HG03139 (cell line): Measurements from ENCODE around the gene SRSF4.
"Not testable (repeated sequence)": the region's sequence is repeated elsewhere in the genome, so short reads cannot be mapped to it uniquely, and the experiment has no call there.

ENCODE experiments used
- ATAC-seq: cut with Tn5 transposase; IDR thresholded peaks from one replicate; pipeline ENCODE4 v1.9.1; 2021; ENCODE audit not compliant: unreplicated experiment

Gene SRSF4

DNA sequence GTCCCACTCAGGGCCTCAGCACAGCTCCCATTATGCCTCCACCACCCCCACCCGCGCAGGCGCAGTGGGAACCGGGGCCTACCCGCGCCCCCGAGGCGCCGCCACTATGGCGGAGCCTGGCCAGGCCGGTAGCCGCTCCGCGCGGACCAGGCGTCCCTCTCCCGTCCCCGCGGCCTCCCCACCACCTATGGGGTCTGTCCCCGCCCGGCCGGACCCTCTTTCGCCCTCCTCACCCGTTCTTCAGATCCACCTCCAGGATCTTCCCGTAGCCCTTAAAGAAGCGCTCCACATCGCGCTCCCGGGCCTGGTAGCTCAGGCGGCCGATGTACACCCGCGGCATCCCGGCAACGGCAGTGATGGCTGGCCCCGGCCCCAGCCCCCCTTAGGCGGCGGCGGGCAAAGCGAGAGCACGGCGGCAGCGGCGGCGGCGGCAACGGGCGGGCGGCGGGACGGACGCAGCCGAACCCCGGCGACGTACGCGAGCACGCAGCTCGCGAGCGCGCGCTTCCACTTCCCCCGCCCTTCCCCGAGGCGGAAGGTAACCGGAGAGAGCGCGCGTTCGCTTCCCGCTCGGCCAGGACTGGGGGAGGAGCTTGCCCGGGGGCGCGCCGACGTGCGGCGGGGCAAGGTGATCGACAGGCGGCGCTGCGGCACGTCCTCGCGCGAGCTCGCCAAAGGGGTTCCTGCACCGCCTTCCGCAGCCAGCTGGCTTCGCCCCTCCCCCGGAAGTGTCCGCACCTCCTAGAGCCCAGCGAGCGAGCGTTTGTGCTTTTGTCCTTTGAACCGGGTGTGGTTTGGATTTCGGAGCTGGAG, at the start of gene SRSF4:
SRSF4 (minus strand) TSS at position 488 of the 813 bp plus-strand sequence; CDS start at position 340, 148 bp downstream.
- ATAC-seq = peak; percentile 83

DNA sequence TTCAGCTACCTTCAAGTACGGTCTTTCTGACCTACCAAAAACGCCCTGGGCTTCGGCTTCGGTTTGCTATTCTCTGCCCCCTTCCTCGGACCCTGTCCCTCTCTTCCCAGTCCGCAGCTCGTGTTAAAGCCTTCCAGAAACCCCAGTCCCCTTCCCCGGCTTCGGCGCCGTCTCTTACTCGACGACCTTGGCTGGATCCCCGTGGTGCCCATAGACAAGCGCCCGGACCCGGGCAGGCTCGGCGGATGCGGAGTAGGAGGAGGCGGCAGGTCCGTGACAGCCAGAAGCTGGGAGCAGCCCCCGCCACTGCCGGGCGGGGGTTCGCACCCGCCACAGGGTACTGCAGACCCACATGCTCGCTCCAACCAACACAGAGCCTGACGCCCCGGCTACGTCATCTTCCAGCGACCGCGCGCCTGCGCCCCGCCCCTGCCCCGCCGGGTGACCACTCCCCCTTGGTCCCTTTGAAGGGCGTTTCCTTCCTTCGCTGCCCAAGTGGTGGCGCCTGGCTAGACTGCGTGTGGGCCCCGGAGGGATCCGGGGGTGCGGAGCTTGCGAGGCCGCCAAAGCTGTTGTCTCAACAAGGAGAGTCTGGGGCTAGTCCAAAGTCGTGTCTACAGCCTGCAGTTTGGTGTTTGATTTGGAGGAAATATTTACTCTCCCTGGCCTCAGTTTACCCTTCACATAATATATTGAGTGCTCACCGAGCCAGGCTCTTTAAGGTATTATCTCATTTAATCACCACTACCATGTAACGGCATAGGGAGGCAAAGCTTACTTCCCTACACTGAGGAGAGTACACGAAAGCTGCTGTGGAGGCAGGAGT, 49.1 kb upstream of the SRSF4 start, which contains the start of gene MECR:
MECR (minus strand) TSS at position 382 of the 826 bp plus-strand sequence; CDS start at position 354, 28 bp downstream.
- peak; percentile 89 for ATAC-seq

DNA sequence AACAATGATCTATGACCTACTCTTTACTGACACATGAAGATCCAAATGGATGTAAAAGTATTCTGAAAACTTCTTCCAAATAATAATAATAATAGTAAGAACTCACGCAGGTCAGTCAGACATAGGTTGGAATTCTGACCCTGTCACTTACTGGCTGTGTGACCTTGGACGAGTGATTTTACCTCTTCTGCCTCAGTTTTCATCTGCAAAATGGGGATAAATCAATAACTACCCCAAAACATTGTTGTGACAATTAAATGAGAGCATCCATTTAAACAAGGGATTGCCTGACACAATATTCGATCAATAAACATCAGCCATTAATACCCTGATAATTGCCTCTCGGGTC, 48.5 kb upstream of the SRSF4 start:
- no peak for ATAC-seq

DNA sequence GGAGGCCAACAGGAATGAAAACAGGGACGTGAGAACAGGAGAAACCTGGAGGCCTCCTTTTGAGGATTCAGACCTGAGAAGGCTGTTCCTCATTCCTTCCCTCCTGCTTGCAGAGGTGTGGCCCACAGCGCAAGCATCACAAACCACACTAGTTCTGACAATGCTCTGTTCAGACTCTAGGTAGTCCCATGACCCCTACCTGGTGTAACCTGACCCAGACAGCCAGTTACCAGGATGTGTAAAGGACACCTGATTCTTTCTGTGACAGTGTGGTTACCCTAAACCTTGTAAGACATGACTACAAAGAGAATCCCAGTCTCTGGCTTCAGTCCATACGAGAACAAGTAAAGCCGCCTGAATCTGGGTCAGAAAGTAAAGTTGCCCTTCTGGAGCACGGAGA, 45.8 kb upstream of the SRSF4 start:
- ATAC-seq = no peak

DNA sequence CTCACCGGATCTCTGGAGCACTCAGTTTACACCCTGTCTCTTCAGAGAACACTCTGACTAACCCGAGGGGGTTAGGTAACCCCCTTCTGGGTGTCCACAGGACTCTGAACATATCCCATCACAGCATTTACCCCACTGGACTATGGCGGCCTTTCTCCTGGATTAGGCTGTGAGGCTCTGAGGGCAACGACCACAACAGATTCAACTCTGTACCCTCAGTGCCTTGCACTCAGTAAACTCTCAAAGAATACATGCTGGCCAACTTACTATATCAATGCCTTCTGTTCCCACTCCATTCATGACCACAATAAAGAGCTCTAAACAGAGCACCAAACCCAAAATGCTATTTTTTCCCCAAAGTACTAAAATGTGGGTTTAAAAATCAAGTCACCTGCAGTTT, 43.7 kb upstream of the SRSF4 start:
- no peak for ATAC-seq

DNA sequence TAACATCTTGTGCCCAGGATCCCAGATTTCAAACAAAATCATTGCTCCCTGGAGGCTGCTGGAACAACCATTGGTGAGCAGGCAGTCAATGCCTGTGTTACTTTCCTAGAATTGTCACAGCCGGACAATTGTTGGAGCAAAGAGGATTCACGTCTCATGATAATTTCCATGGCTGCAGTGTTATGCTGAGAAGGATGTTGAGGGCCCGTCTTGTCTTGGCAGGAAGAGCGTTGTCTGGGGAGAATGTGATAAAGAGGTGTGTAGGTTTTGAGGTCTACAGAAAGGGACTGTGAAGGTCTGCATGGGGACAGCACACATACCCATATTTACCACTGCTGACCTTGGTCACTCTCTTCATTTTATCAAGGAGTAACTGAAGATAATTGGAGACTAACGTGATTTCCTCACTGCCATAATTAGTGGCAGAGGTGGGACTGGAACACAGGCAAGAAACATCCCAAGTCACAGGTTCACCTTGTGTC, 42.7 kb upstream of the SRSF4 start:
- no peak for ATAC-seq

DNA sequence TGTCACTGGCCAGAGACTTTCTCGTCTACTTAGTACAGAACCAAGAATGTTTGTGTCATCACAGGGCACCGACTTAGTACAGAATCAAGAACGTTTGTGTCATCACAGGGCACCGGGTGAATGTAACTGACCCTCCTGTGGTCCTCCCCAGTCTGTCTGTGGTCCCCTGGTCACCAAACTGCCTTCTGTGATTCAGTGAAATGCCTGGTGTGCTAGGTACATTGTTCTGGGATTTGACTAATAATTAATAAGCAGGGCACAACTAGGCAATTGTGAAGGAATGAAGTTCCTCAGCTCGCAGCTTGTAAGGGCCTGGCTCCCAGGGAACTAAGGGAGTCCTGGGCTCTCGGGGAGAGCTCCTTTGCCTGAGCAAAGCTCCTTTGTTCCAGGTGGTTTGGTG, 41.8 kb upstream of the SRSF4 start:
- no peak for ATAC-seq

DNA sequence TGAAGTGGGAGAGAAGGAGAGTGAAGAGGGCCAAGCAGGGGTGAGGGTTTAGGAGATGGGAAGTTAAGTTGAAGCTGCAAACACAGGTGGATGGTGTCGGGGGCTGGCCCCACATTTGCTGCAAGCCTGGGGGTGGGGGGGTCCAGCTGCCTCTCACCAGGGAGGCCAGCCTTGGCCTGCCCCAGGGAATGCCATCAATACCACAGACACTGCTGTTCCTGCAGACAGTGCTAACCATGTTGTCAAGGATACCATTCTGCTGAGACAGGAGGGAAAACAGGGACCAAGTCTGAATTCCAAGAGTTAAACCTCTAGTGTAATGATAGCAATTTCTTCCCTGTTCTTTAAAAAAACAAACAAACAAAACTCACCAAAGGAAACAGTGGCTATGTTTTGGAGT, 41.0 kb upstream of the SRSF4 start:
- ATAC-seq = no peak

DNA sequence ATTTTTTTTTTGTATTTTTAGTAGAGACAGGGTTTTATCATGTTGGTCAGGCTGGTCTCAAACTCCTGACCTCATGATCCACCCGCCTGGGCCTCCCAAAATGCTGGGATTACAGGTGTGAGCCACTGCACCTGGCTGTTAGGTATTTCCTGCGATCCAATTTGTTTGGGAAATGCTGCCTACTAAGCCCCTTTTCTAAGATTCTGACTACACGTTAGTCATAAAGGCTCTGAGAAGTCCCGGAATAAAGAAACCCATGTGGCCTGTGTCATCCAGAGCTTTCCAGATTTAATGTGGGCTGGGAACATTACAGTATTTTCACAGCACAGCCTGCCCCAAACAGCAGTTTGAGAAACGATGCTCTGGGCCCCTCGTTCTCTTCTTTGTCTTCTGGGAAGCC, 40.6 kb upstream of the SRSF4 start:
- ATAC-seq = not testable (repeated sequence)

DNA sequence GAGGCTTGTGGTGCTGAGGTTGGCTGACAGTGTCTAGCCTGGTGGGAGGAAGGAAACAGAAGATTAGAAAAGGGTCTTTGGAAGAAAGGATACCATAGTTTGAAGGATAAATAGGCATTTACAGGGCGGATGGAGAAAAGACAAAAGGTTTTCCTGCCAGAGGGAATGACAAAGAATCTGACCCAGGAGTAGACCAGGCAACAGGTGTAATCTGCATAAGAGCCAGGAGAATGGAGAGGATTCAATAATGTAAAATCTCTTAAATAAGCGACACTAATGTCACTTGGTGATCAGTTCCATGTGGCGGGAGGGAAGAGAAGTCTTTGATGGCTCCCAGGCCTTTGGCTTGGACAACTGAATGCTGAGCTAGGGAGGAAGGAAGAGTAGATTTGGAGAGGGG, 39.6 kb upstream of the SRSF4 start:
- ATAC-seq = no peak

DNA sequence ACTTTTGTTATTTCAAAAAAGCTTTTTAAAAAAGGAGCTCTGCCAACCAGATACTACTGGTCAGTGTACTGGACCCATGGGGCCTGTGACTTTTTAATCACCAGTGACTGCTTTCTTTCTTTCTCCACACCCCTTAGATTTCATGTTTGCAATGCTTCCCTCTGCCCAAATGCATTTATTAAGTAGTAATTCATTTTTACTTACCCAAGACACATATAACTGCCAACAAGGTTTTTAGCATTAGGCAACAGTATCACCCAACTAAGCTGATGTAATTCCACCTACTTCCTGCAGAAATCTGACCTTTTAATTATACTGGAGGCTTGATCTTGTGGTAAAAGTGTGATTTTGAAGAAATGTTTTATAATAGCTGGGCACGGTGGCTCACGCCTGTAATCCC, 36.5 kb upstream of the SRSF4 start:
- no peak for ATAC-seq

DNA sequence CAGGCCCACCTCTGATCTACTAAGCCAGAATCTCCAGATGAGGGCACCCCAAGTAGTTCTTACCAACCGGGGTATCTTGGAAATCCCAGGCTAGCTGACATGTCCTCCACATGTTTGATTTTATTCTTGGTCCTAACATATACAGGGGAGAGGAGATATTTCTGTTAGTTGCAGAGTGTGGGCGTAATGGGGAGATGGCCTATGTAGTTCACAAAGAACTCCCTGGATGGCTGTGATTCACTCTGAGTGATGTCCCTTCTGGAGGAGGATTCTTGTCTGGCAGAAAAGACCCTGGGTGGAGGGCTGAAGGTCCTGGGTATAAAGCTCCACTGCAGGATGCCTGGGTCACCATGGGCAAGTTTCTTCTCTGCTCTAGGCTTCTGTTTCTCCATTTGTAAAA, 35.9 kb upstream of the SRSF4 start:
- no peak for ATAC-seq

DNA sequence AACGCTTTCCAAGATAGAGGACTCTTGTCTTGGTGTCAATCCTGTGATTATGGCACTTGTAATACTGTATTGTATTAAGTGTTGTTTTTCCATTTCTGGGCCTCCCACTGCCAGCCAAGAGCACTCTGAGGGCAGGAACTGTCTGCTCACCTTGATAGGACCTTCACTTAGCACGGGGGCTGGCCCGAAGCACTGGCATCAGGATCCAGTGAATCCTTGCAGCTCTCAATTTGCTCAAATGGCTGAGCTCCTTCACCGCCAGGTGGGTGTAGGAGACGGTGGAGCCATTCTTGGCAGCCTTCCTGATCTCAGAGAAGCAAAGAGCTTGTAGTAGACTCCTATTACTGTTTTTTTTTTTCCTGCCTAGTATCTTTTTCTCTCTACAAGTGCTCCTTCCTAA, 31.4 kb upstream of the SRSF4 start:
- no peak for ATAC-seq

DNA sequence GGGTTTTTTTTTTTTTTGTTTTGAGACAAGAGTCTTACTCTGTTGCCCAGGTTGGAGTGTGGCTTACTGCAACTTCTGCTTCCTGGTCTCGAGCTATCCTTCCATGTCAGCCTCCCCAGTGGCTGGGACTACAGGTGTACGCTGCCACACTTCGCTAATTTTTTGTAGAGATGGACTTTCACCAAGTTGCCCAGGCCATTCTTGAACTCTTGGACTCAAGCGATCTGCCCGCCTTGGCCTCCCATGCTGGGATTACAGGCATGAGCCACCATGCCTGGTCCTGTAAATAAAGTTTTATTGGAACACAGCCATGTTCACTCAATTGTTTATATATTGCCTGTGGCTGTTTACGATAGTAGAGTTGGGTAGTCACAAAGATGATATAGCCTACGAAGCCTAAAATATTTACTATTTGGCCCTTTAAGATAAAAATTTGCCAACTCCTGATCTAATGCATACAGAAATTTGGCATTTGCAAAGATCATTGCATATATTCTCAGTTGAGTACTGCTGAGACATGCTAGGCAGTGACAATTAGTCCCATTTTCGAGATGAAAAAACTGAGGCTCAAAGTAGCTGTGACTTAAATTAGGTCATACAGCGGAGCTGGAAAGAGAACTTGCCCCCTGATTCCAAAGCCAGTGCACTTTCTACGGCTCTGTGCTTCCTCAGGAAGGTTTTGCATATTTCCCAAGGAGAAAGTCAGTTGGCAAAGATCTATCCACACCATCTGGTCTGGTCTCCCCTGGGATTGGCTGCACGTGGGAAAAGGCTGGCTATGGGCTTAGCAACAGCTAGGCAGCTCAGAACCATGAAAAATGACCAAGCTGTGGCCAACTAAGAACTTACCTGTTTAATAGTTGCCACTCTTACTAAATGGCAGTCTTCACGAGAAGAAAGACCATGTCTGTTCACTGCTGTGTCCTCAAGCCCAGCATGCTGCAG, 29.7 kb upstream of the SRSF4 start:
- ATAC-seq = no peak

DNA sequence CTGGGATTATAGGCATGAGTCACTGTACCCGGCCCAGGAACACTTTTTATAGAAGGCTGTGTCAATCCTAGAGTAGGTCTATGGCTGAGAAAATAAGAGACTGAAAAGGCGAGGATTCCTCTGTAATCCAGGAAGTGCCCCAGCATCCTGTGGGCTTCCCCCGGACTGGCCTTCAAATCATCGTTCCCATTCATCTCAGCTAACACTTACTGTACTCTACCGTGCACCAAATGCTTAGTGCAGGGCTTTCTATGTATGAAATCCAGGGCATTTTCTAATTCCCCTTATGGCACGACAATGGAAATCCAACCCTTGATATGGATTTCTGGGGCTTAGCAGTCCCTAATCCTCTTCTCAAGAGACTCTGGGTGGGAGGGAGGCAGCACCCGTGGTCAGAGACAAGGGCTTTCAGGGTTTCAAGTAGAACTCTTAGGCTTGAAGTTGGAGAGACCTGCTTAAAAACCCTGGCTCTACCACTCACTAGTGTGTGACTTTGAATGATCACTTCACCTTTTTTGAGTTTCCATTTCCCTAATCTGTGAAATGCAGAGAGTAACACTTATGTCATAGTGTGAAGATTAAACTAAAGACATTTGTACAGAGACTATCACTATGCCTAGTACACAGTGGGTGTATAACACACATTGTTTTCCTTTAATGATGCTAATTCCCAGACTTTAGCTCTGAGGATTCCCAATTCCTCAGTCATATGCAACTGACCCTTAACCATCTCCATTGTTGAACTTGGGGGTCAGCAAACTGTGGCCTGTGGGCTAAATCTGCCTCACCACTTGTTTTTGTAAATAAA, 28.8 kb upstream of the SRSF4 start:
- no peak for ATAC-seq

DNA sequence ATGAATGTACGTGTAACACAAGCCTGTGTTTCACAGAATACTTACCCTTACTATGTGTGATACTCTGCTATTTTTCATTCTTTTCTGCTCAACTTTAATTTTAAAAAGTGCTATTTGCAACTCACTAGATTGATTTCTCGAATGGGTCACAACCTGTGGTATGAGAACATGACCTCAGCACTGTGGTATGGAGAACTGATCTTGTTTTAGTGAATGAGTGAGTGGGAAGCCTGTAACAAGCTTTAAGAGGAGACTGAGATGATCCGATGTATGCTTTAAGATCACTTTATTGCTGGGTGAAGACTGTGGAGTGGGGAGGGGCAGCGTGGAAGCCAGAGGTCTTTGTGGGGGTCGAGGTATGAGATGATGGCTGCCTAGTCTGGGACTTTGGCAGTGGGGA, 27.5 kb upstream of the SRSF4 start:
- ATAC-seq = no peak

DNA sequence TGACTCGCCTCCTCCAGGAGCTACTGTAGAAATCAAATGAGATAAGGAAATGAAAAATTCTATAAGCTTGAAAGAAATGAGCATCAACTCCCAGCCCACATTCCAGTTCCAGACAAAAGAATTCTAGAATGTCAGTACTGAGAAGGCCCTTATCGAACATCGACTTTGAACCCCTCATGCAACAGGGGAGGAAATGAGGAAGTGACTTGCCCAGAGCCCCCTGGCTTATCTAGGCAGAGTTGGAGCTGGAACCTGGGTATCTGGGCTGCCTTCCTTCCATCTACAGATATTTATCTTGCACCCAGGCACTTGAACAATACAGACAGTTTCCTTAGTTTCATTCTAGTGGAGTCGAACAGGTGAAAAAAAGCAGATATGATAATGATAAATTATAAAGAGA, 26.7 kb upstream of the SRSF4 start:
- no peak for ATAC-seq

DNA sequence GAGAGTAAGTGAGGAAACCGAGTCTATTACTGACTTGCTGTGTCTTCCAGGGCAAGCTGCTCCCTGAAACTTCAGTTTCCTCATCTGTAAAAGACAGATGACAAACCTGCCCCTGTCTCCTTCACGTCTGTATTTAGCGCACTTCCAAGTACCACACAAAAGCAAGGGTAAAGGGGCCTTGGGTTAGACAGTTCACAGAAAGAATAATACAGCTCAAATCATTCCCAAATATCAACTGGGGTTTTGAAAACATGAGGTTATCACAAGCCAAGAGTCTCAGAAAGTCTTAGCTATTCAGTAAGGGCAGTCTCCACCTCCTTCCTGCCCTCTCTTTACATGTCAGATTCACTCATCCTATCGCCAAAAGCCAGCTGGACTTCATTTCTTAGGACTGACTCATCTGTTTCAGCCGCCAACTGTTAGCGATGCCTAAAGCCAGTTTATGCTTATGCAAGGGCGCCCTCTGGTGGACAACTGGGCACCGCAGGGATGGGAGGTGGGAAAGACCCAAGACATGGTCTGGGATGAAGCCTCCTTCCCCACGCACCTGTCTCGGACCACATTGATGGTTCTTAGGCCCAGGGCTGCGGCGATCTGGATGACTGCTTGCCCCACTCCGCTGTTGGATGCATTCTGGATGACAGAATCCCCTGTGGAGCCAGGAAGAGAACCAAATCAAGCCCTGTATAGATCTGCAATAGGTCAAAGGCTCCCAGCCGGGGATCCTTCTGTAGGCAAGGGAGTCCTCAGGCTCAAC, 21.1 kb upstream of the SRSF4 start:
- no peak for ATAC-seq

DNA sequence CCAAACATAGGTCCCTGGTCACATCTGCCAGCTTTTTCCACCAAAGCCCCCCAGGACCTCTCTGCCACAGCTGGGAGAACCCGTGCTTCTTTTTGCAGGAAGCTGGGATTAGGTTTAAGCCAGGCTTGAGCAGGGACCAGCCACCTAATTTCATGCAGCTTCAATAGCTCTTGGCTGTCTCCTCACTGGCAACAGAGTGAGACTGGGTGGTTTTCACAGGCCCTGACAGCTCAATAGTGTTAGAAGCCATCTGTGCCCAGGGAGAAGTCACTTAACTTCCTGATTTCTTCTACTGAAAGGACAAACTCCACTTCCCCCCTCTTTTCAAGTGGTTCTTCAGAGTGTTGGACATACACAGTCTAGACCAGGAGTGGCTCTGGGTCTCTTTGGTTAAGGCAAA, 20.4 kb upstream of the SRSF4 start:
- no peak for ATAC-seq
